Measurements from ENCODE around the gene CEBPA. TPM values are rescaled to one million over a fixed set of nuclear protein-coding genes. Genes with fewer than 3 reads are reported as not detected.

The CEBPA gene
- total and polyA plus RNA-seq, 10 donors, result 7.4 to 27.7 (median 18.0) TPM

- Histone ChIP-seq H3K36me3 (no peaks in the 10 kb centered on the region), H3K27ac (peak overlapping the region in 2 of 8 donors; percentile 61 to 62), H3K9me3 (no peaks in the 10 kb centered on the region), H3K4me3 (no peak overlapping the region), H3K4me1 (peaks cover 0 to 41% (median 5%) of the 10 kb centered on the region in 6 donors), H3K27me3 (replicated peaks in 1 of 7) (peaks cover 0 to 16% (median 0%) of the 10 kb centered on the region in 7 donors)
- intact Hi-C loops (cut with DNase I; ENCODE audit: low total_unique reads), result no loop called here
- no peak for TF ChIP-seq POLR2AphosphoS5 (IDR thresholded peaks at IDR 0.05)
- no peak for TF ChIP-seq CTCF (IDR thresholded peaks at IDR 0.05 in 8 of 11, conservative IDR thresholded peaks at IDR 0.05 in 3 of 11)
- TF ChIP-seq POLR2A (IDR thresholded peaks at IDR 0.05), result no peak
- no peak for DNase-seq
- 93 to 96% (median 94%) methylated on average over 4 of the region's 4 CpGs for WGBS, 5 donors
These were observed 30.8 kb upstream of the CEBPA start for GRCh38 chr19:33333151-33333550.

DNA sequence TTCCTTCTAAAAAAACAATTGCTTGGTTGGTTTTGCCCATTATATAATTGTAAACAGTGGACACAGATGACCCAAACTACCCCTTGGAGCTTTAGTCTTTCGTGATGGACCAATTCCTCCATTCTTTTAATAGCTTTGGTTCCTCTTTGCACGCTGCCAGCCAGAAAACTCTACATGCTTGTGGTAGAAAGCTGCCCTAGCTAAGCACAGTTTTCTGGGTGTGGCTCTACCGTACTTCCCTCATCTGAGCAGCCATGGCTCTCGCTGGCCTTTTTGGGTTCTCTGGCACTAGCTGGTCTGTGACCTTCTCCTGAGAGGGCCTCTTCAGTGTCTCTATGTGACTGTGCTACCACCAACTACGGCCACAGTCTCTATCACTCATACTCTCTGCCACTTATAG is 29.9 kb upstream of the CEBPA start:
- no peaks in the 10 kb centered on the region for H3K9me3 ChIP-seq
- peak; percentile 74 for DNase-seq
- intact Hi-C loops (cut with DNase I; ENCODE audit: low total_unique reads), result no loop called here
- WGBS, 5 donors, result 26 to 55% (median 45%) methylated on average over 5 of the region's 5 CpGs
- no peaks in the 10 kb centered on the region for H3K36me3 ChIP-seq
- TF ChIP-seq POLR2A (IDR thresholded peaks at IDR 0.05) (no peak), CTCF (IDR thresholded peaks at IDR 0.05 in 8 of 11, conservative IDR thresholded peaks at IDR 0.05 in 3 of 11) (no peak), POLR2AphosphoS5 (IDR thresholded peaks at IDR 0.05) (no peak)
- H3K27me3 ChIP-seq (replicated peaks in 1 of 7), result peaks cover 0 to 16% (median 0%) of the 10 kb centered on the region in 7 donors
- peaks cover 0 to 41% (median 5%) of the 10 kb centered on the region in 6 donors for H3K4me1 ChIP-seq
- no peak overlapping the region for H3K4me3 ChIP-seq
- H3K27ac ChIP-seq, result peak overlapping the region in 3 of 8 donors; percentile 31 to 62 (median 61)

- no peak for DNase-seq
- Histone ChIP-seq H3K27ac (peak overlapping the region in 2 of 8 donors; percentile 61 to 62), H3K9me3 (peaks cover 0 to 9% (median 7%) of the 10 kb centered on the region in 8 donors), H3K4me1 (peaks cover 0 to 41% (median 5%) of the 10 kb centered on the region in 6 donors), H3K4me3 (no peak overlapping the region), H3K36me3 (no peaks in the 10 kb centered on the region), H3K27me3 (replicated peaks in 1 of 7) (peaks cover 0 to 16% (median 0%) of the 10 kb centered on the region in 7 donors)
- TF ChIP-seq CTCF (IDR thresholded peaks at IDR 0.05 in 8 of 11, conservative IDR thresholded peaks at IDR 0.05 in 3 of 11) (no peak), POLR2AphosphoS5 (IDR thresholded peaks at IDR 0.05) (no peak), POLR2A (IDR thresholded peaks at IDR 0.05) (no peak)
- whole genome bisulfite sequencing, 5 donors, result 45 to 68% (median 58%) methylated on average over 4 of the region's 4 CpGs
- intact Hi-C loops (cut with DNase I; ENCODE audit: low total_unique reads), result no loop called here
These were observed 27.4 kb upstream of the CEBPA start for GRCh38 chr19:33329736-33330135.

DNA sequence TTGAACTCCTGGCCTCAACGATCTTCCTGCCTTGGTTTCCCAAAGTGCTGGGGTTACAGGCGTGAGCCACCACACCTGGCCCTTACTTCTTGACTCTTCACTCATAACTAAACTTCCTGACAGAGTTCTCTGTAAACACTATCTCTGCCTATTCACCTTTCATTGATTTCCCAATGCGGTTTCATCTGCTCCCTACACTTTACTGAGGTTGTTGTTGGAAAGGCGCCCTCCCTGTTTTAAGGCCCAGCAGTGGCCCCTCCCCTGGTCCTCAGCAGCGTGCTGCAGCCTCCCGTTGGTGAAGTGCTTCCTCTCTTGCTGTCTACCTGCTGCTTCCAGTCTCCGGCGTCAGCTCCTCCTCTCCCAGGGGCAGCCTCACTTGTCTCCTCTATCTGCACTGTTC is 26.7 kb upstream of the CEBPA start:
- TF ChIP-seq CTCF (IDR thresholded peaks at IDR 0.05 in 8 of 11, conservative IDR thresholded peaks at IDR 0.05 in 3 of 11) (no peak), POLR2A (IDR thresholded peaks at IDR 0.05) (no peak), POLR2AphosphoS5 (IDR thresholded peaks at IDR 0.05) (no peak)
- H3K4me1 ChIP-seq, result peaks cover 0 to 41% (median 5%) of the 10 kb centered on the region in 6 donors
- no peak overlapping the region for H3K4me3 ChIP-seq
- H3K27ac ChIP-seq, result no peak overlapping the region
- intact Hi-C loops (cut with DNase I; ENCODE audit: low total_unique reads), result no loop called here
- 67 to 80% (median 74%) methylated on average over 8 of the region's 8 CpGs for WGBS, 5 donors
- peaks cover 0 to 9% (median 7%) of the 10 kb centered on the region in 8 donors for H3K9me3 ChIP-seq
- peaks cover 0 to 16% (median 0%) of the 10 kb centered on the region in 7 donors for H3K27me3 ChIP-seq (replicated peaks in 1 of 7)
- DNase-seq, result no peak
- no peaks in the 10 kb centered on the region for H3K36me3 ChIP-seq

Measured in spleen (tissue), 11 donors.